ENCODE measurements around the gene GOLGA8S. TPM values are rescaled to one million over a fixed set of nuclear protein-coding genes. Genes with fewer than 3 reads are reported as not detected.
"Not testable (repeated sequence)": the region's sequence is repeated elsewhere in the genome, so short reads cannot be mapped to it uniquely, and the experiment has no call there.

GOLGA8S gene
- total RNA-seq, 1 experiment from 2014 or later = not detected

GRCh38 chr15:23372284-23372683 is 17.7 kb downstream of the GOLGA8S start:
- no peak for DNase-seq
- ChIA-PET POLR2A (no interaction called here), CTCF (no interaction called here)
- no peak for TF ChIP-seq CTCF (IDR thresholded peaks at IDR 0.05; ENCODE audit: insufficient read depth in 1 of 2, low read depth in 1 of 2, low read length in 1 of 2, severe bottlenecking in 1 of 2, unreplicated experiment in 1 of 2)
- Mint-ChIP-seq H3K27ac (ENCODE audit: unreplicated experiment) (no peak overlapping the region), H3K36me3 (ENCODE audit: insufficient read depth, unreplicated experiment) (no peaks in the 10 kb centered on the region), H3K4me3 (ENCODE audit: unreplicated experiment) (no peak overlapping the region), H3K9me3 (ENCODE audit: unreplicated experiment) (no peaks in the 10 kb centered on the region), H3K4me1 (ENCODE audit: low read depth, unreplicated experiment) (no peaks in the 10 kb centered on the region), H3K27me3 (ENCODE audit: insufficient read depth, unreplicated experiment) (peaks cover 3% of the 10 kb centered on the region)
- no TSS peak for BruUV-seq (replicated peaks)
- Histone ChIP-seq H3K4me1 (no peaks in the 10 kb centered on the region), H3K9me3 (no peaks in the 10 kb centered on the region), H3K36me3 (ENCODE audit: control insufficient read depth, insufficient read depth, low read length) (no peaks in the 10 kb centered on the region), H3K4me3 (ENCODE audit: low read depth, low read length) (no peak overlapping the region), H3K27me3 (replicated peaks; ENCODE audit: control insufficient read depth, insufficient read depth, low read length) (no peaks in the 10 kb centered on the region)
- intact Hi-C loops (cut with micrococcal nuclease; ENCODE audit: unreplicated experiment) = no loop called here

- H3K4me1 Mint-ChIP-seq (ENCODE audit: low read depth, unreplicated experiment); H3K9me3 ChIP-seq; H3K9me3 Mint-ChIP-seq (ENCODE audit: unreplicated experiment); H3K36me3 Mint-ChIP-seq (ENCODE audit: insufficient read depth, unreplicated experiment); H3K36me3 ChIP-seq (ENCODE audit: control insufficient read depth, insufficient read depth, low read length); H3K4me1 ChIP-seq; H3K27me3 ChIP-seq (replicated peaks; ENCODE audit: control insufficient read depth, insufficient read depth, low read length); BruUV-seq (replicated peaks); CTCF ChIA-PET; H3K4me3 Mint-ChIP-seq (ENCODE audit: unreplicated experiment); H3K27ac Mint-ChIP-seq (ENCODE audit: unreplicated experiment); H3K4me3 ChIP-seq (ENCODE audit: low read depth, low read length); intact Hi-C loops (cut with micrococcal nuclease; ENCODE audit: unreplicated experiment); H3K27me3 Mint-ChIP-seq (ENCODE audit: insufficient read depth, unreplicated experiment); POLR2A ChIA-PET; DNase-seq: not testable (repeated sequence)
Measured at GRCh38 chr15:23372891-23373600, 18.5 kb downstream of the GOLGA8S start.

DNA sequence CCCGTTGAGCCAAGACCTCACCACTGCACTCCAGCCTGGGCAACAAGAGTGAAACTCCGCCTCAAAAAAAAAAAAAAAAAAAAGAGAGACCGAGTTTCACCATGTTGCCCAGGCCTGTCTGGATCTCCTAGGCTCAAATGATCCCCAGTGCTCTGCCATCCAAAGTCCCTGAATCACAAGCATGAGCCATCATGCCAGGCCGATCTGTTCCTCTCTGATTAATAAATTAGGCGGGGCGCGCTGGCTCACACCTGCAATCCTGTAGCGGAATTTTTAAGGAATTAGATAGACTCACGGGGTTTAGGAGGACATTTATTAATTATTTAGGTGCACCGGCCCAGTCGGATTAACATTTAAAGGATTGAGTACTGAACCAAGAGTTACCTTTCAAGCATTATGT is 19.7 kb downstream of the GOLGA8S start:
- H3K36me3 Mint-ChIP-seq (ENCODE audit: insufficient read depth, unreplicated experiment); H3K27me3 ChIP-seq (replicated peaks; ENCODE audit: control insufficient read depth, insufficient read depth, low read length); H3K4me3 ChIP-seq (ENCODE audit: low read depth, low read length); H3K4me1 ChIP-seq; CTCF ChIA-PET; H3K27ac Mint-ChIP-seq (ENCODE audit: unreplicated experiment); H3K9me3 Mint-ChIP-seq (ENCODE audit: unreplicated experiment); POLR2A ChIA-PET; H3K36me3 ChIP-seq (ENCODE audit: control insufficient read depth, insufficient read depth, low read length); H3K27me3 Mint-ChIP-seq (ENCODE audit: insufficient read depth, unreplicated experiment); H3K4me3 Mint-ChIP-seq (ENCODE audit: unreplicated experiment); H3K9me3 ChIP-seq; DNase-seq; BruUV-seq (replicated peaks); intact Hi-C loops (cut with micrococcal nuclease; ENCODE audit: unreplicated experiment); H3K4me1 Mint-ChIP-seq (ENCODE audit: low read depth, unreplicated experiment): not testable (repeated sequence)

DNA sequence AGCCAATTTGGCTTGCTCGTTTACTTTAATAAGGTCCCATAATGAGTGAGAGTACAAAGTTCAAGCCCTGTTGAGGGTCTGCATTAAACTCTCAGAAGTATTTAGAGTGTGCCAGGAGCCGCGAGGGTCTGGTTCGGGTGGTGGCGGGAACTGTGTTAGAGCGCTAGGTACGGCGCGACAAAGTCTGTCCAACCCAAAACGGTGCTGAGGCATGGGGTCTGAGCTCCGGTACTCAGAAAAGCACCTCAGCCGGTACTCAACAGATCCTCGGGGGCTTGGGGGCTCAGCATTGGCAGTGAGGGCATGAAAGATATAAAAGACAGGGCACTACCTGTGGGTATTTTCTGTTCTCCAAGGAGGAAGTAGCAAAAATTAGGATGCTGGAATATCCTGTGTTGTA is 24.4 kb downstream of the GOLGA8S start:
- H3K27me3 ChIP-seq (replicated peaks; ENCODE audit: control insufficient read depth, insufficient read depth, low read length); H3K36me3 Mint-ChIP-seq (ENCODE audit: insufficient read depth, unreplicated experiment); BruUV-seq (replicated peaks); H3K4me1 Mint-ChIP-seq (ENCODE audit: low read depth, unreplicated experiment); DNase-seq; H3K4me3 ChIP-seq (ENCODE audit: low read depth, low read length); CTCF ChIA-PET; H3K9me3 ChIP-seq; H3K4me3 Mint-ChIP-seq (ENCODE audit: unreplicated experiment); H3K27ac Mint-ChIP-seq (ENCODE audit: unreplicated experiment); H3K36me3 ChIP-seq (ENCODE audit: control insufficient read depth, insufficient read depth, low read length); H3K4me1 ChIP-seq; H3K9me3 Mint-ChIP-seq (ENCODE audit: unreplicated experiment); POLR2A ChIA-PET: not testable (repeated sequence)
- intact Hi-C loops (cut with micrococcal nuclease; ENCODE audit: unreplicated experiment) = loop anchor here (1.0 kb wide), 1 partner anchor 33 kb away; no protein-coding TSS in a partner anchor
- peaks cover 15% of the 10 kb centered on the region for H3K27me3 Mint-ChIP-seq (ENCODE audit: insufficient read depth, unreplicated experiment)

GRCh38 chr15:23380700-23381099 is 26.2 kb downstream of the GOLGA8S start:
- H3K27me3 Mint-ChIP-seq (ENCODE audit: insufficient read depth, unreplicated experiment) = peaks cover 19% of the 10 kb centered on the region
- H3K9me3 Mint-ChIP-seq (ENCODE audit: unreplicated experiment); H3K36me3 Mint-ChIP-seq (ENCODE audit: insufficient read depth, unreplicated experiment); H3K27me3 ChIP-seq (replicated peaks; ENCODE audit: control insufficient read depth, insufficient read depth, low read length); H3K4me1 Mint-ChIP-seq (ENCODE audit: low read depth, unreplicated experiment); intact Hi-C loops (cut with micrococcal nuclease; ENCODE audit: unreplicated experiment); BruUV-seq (replicated peaks); H3K27ac Mint-ChIP-seq (ENCODE audit: unreplicated experiment); H3K4me3 ChIP-seq (ENCODE audit: low read depth, low read length); POLR2A ChIA-PET; H3K36me3 ChIP-seq (ENCODE audit: control insufficient read depth, insufficient read depth, low read length); H3K4me3 Mint-ChIP-seq (ENCODE audit: unreplicated experiment); H3K4me1 ChIP-seq; H3K9me3 ChIP-seq; DNase-seq; CTCF ChIA-PET: not testable (repeated sequence)

DNA sequence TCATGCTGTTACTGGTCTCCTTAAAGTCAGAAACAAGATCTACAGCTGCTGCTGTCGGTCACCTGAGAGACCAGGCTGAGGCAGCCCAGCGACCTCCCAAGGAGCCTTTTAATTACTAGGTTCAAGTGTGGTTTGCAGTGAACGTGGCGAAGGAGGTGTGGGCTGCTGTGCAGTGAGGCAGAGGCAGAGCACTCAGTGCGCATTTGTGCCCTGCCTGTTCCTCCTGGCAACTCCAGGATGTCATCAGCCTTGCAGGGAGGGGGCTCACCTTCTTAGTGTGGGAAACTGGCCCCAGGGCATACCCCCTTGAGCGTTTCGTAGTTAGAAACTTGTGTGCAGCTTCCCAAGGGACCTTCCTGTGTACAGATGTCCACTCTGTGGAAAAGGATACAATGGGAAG is 26.6 kb downstream of the GOLGA8S start:
- H3K4me3 ChIP-seq (ENCODE audit: low read depth, low read length); H3K4me1 ChIP-seq; H3K27ac Mint-ChIP-seq (ENCODE audit: unreplicated experiment); H3K27me3 ChIP-seq (replicated peaks; ENCODE audit: control insufficient read depth, insufficient read depth, low read length); CTCF ChIA-PET; BruUV-seq (replicated peaks); POLR2A ChIA-PET; H3K4me1 Mint-ChIP-seq (ENCODE audit: low read depth, unreplicated experiment); intact Hi-C loops (cut with micrococcal nuclease; ENCODE audit: unreplicated experiment); H3K36me3 ChIP-seq (ENCODE audit: control insufficient read depth, insufficient read depth, low read length); H3K36me3 Mint-ChIP-seq (ENCODE audit: insufficient read depth, unreplicated experiment); H3K4me3 Mint-ChIP-seq (ENCODE audit: unreplicated experiment); H3K9me3 ChIP-seq; DNase-seq; H3K9me3 Mint-ChIP-seq (ENCODE audit: unreplicated experiment): not testable (repeated sequence)
- H3K27me3 Mint-ChIP-seq (ENCODE audit: insufficient read depth, unreplicated experiment) = peaks cover 23% of the 10 kb centered on the region
